Hepatocyte (in vitro differentiated cells): ENCODE results near the gene NEU3.

Experiments
- CTCF ChIP-seq: fragments of 200-600 bp; sonication (generic); IDR thresholded peaks from 2 replicates; pipeline ENCODE4 v1.5.1; 2016; ENCODE audit warnings: antibody characterized with exemption, mild to moderate bottlenecking; ENCODE audit not compliant: poor library complexity
- EZH2phosphoT487 ChIP-seq: fragments of 200-600 bp; sonication (generic); IDR thresholded peaks from one replicate; pipeline ENCODE4 v1.6.1; 2018; ENCODE audit warnings: antibody characterized with exemption, mild to moderate bottlenecking, low read depth, moderate library complexity; ENCODE audit not compliant: unreplicated experiment, severe bottlenecking

- TF ChIP-seq CTCF (no peak), EZH2phosphoT487 (no peak)
Observed at GRCh38 chr11:75011357-75011756, 22.6 kb downstream of the NEU3 start.
